DOHH2 (cell line): Measurements from ENCODE around the gene VPS54.

Experiments
- H3F3A ChIP-seq: fragments of 200-600 bp; sonication (generic), shearing (Covaris generic); 2 replicates; pipeline ENCODE4 v1.6.0; 2016; ENCODE audit warnings: antibody characterized with exemption, mild to moderate bottlenecking; ENCODE audit not compliant: control insufficient read depth, insufficient read depth
- H3K27ac ChIP-seq: fragments of 200-600 bp; sonication (generic); 2 replicates; pipeline ENCODE4 v1.5.1; 2014; ENCODE audit warnings: low read depth, mild to moderate bottlenecking, low read length, moderate library complexity
- H3K27me3 ChIP-seq: fragments of 200-600 bp; sonication (generic); 2 replicates; pipeline ENCODE4 v1.6.1; 2014; ENCODE audit warnings: mild to moderate bottlenecking, low read length, mixed read lengths; ENCODE audit not compliant: control insufficient read depth
- H3K36me3 ChIP-seq: fragments of 200-600 bp; sonication (generic); 2 replicates; pipeline ENCODE4 v1.6.1; 2014; ENCODE audit warnings: mild to moderate bottlenecking, low read length, moderate library complexity, mixed read lengths; ENCODE audit not compliant: control insufficient read depth
- H3K4me1 ChIP-seq: fragments of 200-600 bp; sonication (generic); 2 replicates; pipeline ENCODE4 v1.6.1; 2014; ENCODE audit warnings: mild to moderate bottlenecking, low read length, mixed read lengths; ENCODE audit not compliant: control insufficient read depth
- H3K4me2 ChIP-seq: fragments of 200-600 bp; sonication (generic); 2 replicates; pipeline ENCODE4 v1.6.0; 2014; ENCODE audit warnings: mild to moderate bottlenecking, low read length, moderate library complexity
- H3K4me3 ChIP-seq: fragments of 200-600 bp; sonication (generic); 2 replicates; pipeline ENCODE4 v1.5.1; 2014; ENCODE audit warnings: mild to moderate bottlenecking, low read length, mixed read lengths
- H3K79me2 ChIP-seq: fragments of 200-600 bp; sonication (generic); 2 replicates; pipeline ENCODE4 v1.6.1; 2014; ENCODE audit warnings: mild to moderate bottlenecking, low read length, mixed read lengths; ENCODE audit not compliant: control insufficient read depth
- H3K9me2 ChIP-seq: fragments of 200-600 bp; sonication (generic); replicated peaks from 2 replicates; pipeline ENCODE4 v1.6.1; 2014; ENCODE audit warnings: mild to moderate bottlenecking, low read length, mixed read lengths; ENCODE audit not compliant: control insufficient read depth
- H3K9me3 ChIP-seq: fragments of 200-600 bp; sonication (generic); 2 replicates; pipeline ENCODE4 v1.6.1; 2014; ENCODE audit warnings: antibody characterized with exemption, low read length, mixed read lengths; ENCODE audit not compliant: control insufficient read depth, insufficient read depth
- H4K20me1 ChIP-seq: fragments of 200-600 bp; sonication (generic); 2 replicates; pipeline ENCODE4 v1.6.0; 2014; ENCODE audit warnings: low read depth, mild to moderate bottlenecking, antibody characterized with exemption, low read length, moderate library complexity; ENCODE audit not compliant: control insufficient read depth, insufficient read depth
- CTCF ChIP-seq: fragments of 200-600 bp; sonication (generic); IDR thresholded peaks from one replicate; pipeline ENCODE4 v1.5.1; 2014; ENCODE audit warnings: antibody characterized with exemption, mild to moderate bottlenecking, low read depth, low read length; ENCODE audit not compliant: poor library complexity, severe bottlenecking
- EZH2phosphoT487 ChIP-seq: fragments of 200-600 bp; sonication (generic); IDR thresholded peaks from 2 replicates; pipeline ENCODE4 v1.6.1; 2017; ENCODE audit warnings: borderline replicate concordance, mild to moderate bottlenecking, antibody characterized with exemption, low read length, moderate library complexity, mixed read lengths

Gene VPS54

GRCh38 chr2:63870679-63871078 lies 148.5 kb downstream of the VPS54 start:
- TF ChIP-seq CTCF (no peak), EZH2phosphoT487 (no peak)
- Histone ChIP-seq H3K27me3 (no peaks in the 10 kb centered on the region), H3K9me2 (no peaks in the 10 kb centered on the region), H3K36me3 (peaks cover 72% of the 10 kb centered on the region), H4K20me1 (no peaks in the 10 kb centered on the region), H3K9me3 (no peaks in the 10 kb centered on the region), H3F3A (no peaks in the 10 kb centered on the region), H3K79me2 (peaks cover 53% of the 10 kb centered on the region), H3K4me2 (no peak overlapping the region), H3K4me1 (no peaks in the 10 kb centered on the region), H3K27ac (no peak overlapping the region), H3K4me3 (no peak overlapping the region)

- H4K20me1 ChIP-seq, result no peaks in the 10 kb centered on the region
- peaks cover under 1% of the 10 kb centered on the region for H3K4me1 ChIP-seq
- no peak for TF ChIP-seq CTCF
- TF ChIP-seq EZH2phosphoT487, result no peak
Observed at GRCh38 chr2:63866009-63866709, 153.1 kb downstream of the VPS54 start.

GRCh38 chr2:63865159-63865799 lies 153.9 kb downstream of the VPS54 start:
- H3K4me2 ChIP-seq, result no peak overlapping the region
- no peaks in the 10 kb centered on the region for H3K9me2 ChIP-seq
- no peak overlapping the region for H3K27ac ChIP-seq
- no peaks in the 10 kb centered on the region for H3F3A ChIP-seq
- H3K4me1 ChIP-seq, result peaks cover 7% of the 10 kb centered on the region
- TF ChIP-seq EZH2phosphoT487 (no peak), CTCF (no peak)
- peaks cover 33% of the 10 kb centered on the region for H3K79me2 ChIP-seq
- H4K20me1 ChIP-seq, result no peaks in the 10 kb centered on the region
- no peaks in the 10 kb centered on the region for H3K27me3 ChIP-seq
- H3K9me3 ChIP-seq, result no peaks in the 10 kb centered on the region
- peaks cover 83% of the 10 kb centered on the region for H3K36me3 ChIP-seq
- H3K4me3 ChIP-seq, result no peak overlapping the region

More at GRCh38 chr2:63866009-63866709, 153.1 kb downstream of the VPS54 start:
- Histone ChIP-seq H3K4me3 (no peak overlapping the region), H3K36me3 (peaks cover 82% of the 10 kb centered on the region), H3K79me2 (peaks cover 37% of the 10 kb centered on the region), H3K9me3 (no peaks in the 10 kb centered on the region), H3F3A (no peaks in the 10 kb centered on the region), H3K27ac (no peak overlapping the region), H3K4me2 (no peak overlapping the region), H3K9me2 (no peaks in the 10 kb centered on the region), H3K27me3 (no peaks in the 10 kb centered on the region)
